H9 (cell line): ENCODE results near the gene OGFOD2. TPM values are rescaled to one million over a fixed set of nuclear protein-coding genes. Genes with fewer than 3 reads are reported as not detected.

Experiments used
- DNase-seq: peaks from one replicate; pipeline ENCODE4 v3.0.0-alpha.2; 2017
- H2AFZ ChIP-seq: one replicate; pipeline ENCODE4 v1.6.1; 2013; ENCODE audit warnings: mild to moderate bottlenecking, low read length, control low read depth, moderate library complexity
- H2AK5ac ChIP-seq: 2 replicates; pipeline ENCODE4 v1.6.1; 2013; ENCODE audit warnings: low read length, control low read depth, mixed read lengths; ENCODE audit not compliant: insufficient read length
- H2BK120ac ChIP-seq: one replicate; pipeline ENCODE4 v1.6.1; 2013; ENCODE audit warnings: low read depth, mild to moderate bottlenecking, low read length, control low read depth, inconsistent platforms; ENCODE audit not compliant: poor library complexity, severe bottlenecking
- H2BK12ac ChIP-seq: 2 replicates; pipeline ENCODE4 v1.6.1; 2013; ENCODE audit warnings: low read length, control low read depth, mixed read lengths, low read depth; ENCODE audit not compliant: insufficient read length
- H2BK15ac ChIP-seq: 2 replicates; pipeline ENCODE4 v1.6.1; 2013; ENCODE audit warnings: low read depth, low read length, control low read depth
- H2BK20ac ChIP-seq: one replicate; pipeline ENCODE4 v1.6.1; 2013; ENCODE audit warnings: low read depth, mild to moderate bottlenecking, low read length, control low read depth, inconsistent platforms; ENCODE audit not compliant: poor library complexity, severe bottlenecking
- H2BK5ac ChIP-seq: 2 replicates; pipeline ENCODE4 v1.6.1; 2013; ENCODE audit warnings: low read length, control low read depth, mixed read lengths; ENCODE audit not compliant: insufficient read length
- H3K14ac ChIP-seq: 2 replicates; pipeline ENCODE4 v1.6.1; 2013; ENCODE audit warnings: low read length, control low read depth; ENCODE audit not compliant: insufficient read depth
- H3K18ac ChIP-seq: 2 replicates; pipeline ENCODE4 v1.6.1; 2013; ENCODE audit warnings: low read depth, mild to moderate bottlenecking, mixed read lengths, low read length, control low read depth; ENCODE audit not compliant: insufficient read length
- H3K23ac ChIP-seq: 2 replicates; pipeline ENCODE4 v1.6.1; 2013; ENCODE audit warnings: low read length, control low read depth, mixed read lengths, low read depth; ENCODE audit not compliant: insufficient read length
- H3K23me2 ChIP-seq: 2 replicates; pipeline ENCODE4 v1.6.1; 2013; ENCODE audit warnings: low read depth, mild to moderate bottlenecking, mixed read lengths, low read length, control low read depth; ENCODE audit not compliant: insufficient read length, poor library complexity, severe bottlenecking
- H3K27ac ChIP-seq: 2 replicates; pipeline ENCODE4 v1.5.1; 2013; ENCODE audit warnings: low read length, control low read depth, mixed read lengths, low read depth; ENCODE audit not compliant: insufficient read length
- H3K27me3 ChIP-seq: 2 replicates; pipeline ENCODE4 v1.6.1; 2013; ENCODE audit warnings: low read length, control low read depth, inconsistent platforms; ENCODE audit not compliant: insufficient read depth
- H3K4ac ChIP-seq: 2 replicates; pipeline ENCODE4 v1.6.1; 2013; ENCODE audit warnings: low read depth, mild to moderate bottlenecking, control low read depth, inconsistent platforms, low read length, moderate library complexity
- H3K4me1 ChIP-seq: 2 replicates; pipeline ENCODE4 v1.6.1; 2013; ENCODE audit warnings: low read length, control low read depth, inconsistent platforms; ENCODE audit not compliant: insufficient read depth
- H3K4me2 ChIP-seq: 2 replicates; pipeline ENCODE4 v1.6.1; 2013; ENCODE audit warnings: low read length, control low read depth, mixed read lengths; ENCODE audit not compliant: insufficient read length, insufficient read depth
- H3K56ac ChIP-seq: 2 replicates; pipeline ENCODE4 v1.6.1; 2013; ENCODE audit warnings: low read depth, mild to moderate bottlenecking, mixed read lengths, low read length, control low read depth; ENCODE audit not compliant: insufficient read length
- H3K79me1 ChIP-seq: 2 replicates; pipeline ENCODE4 v1.6.1; 2013; ENCODE audit warnings: low read depth, mild to moderate bottlenecking, moderate library complexity, low read length, control low read depth, inconsistent platforms; ENCODE audit not compliant: insufficient read depth, poor library complexity, severe bottlenecking
- H3K79me2 ChIP-seq: 2 replicates; pipeline ENCODE4 v1.6.1; 2013; ENCODE audit warnings: low read length, control low read depth, inconsistent platforms; ENCODE audit not compliant: insufficient read depth
- H3K9ac ChIP-seq: 2 replicates; pipeline ENCODE4 v1.6.1; 2013; ENCODE audit warnings: low read length, control low read depth, mixed read lengths; ENCODE audit not compliant: insufficient read length; ENCODE audit errors: extremely low read depth
- H3K9me3 ChIP-seq: one replicate; pipeline ENCODE4 v1.6.1; 2013; ENCODE audit warnings: low read depth, low read length, inconsistent platforms; ENCODE audit not compliant: control insufficient read depth
- H3T11ph ChIP-seq: one replicate; pipeline ENCODE4 v1.6.1; 2013; ENCODE audit warnings: mild to moderate bottlenecking, low read length, control low read depth, inconsistent platforms
- H4K20me1 ChIP-seq: one replicate; pipeline ENCODE4 v1.6.1; 2013; ENCODE audit not compliant: control insufficient read depth, insufficient read length, insufficient read depth
- H4K5ac ChIP-seq: 2 replicates; pipeline ENCODE4 v1.6.1; 2013; ENCODE audit warnings: low read depth, mild to moderate bottlenecking, mixed read lengths, low read length, control low read depth; ENCODE audit not compliant: insufficient read length
- H4K8ac ChIP-seq: replicated peaks from 2 replicates; pipeline ENCODE4 v1.6.1; 2013; ENCODE audit warnings: low read length, control low read depth, mixed read lengths, low read depth; ENCODE audit not compliant: insufficient read length
- H4K91ac ChIP-seq: 2 replicates; pipeline ENCODE4 v1.6.1; 2013; ENCODE audit warnings: low read depth, mild to moderate bottlenecking, moderate library complexity, mixed read lengths, low read length, control low read depth; ENCODE audit not compliant: insufficient read length
- H3K27ac Mint-ChIP-seq, 3 experiments: 2 replicates in 2 of 3; 3 replicates in 1 of 3; pipeline ENCODE4 v1.8.0; 2020 to 2021; ENCODE audit warnings: mixed read lengths in 3 of 3, mild to moderate bottlenecking in 1 of 3, moderate library complexity in 1 of 3
- H3K27me3 Mint-ChIP-seq: 2 replicates; pipeline ENCODE4 v1.8.0; 2021; ENCODE audit warnings: low read depth, mild to moderate bottlenecking, moderate library complexity, mixed read lengths
- H3K36me3 Mint-ChIP-seq, 3 experiments: 2 replicates in 2 of 3; 3 replicates in 1 of 3; pipeline ENCODE4 v1.8.0; 2020 to 2021; ENCODE audit warnings: low read depth in 3 of 3, mixed read lengths in 3 of 3; ENCODE audit not compliant: insufficient read depth in 1 of 3
- H3K4me1 Mint-ChIP-seq, 2 experiments: 2 replicates each; pipeline ENCODE4 v1.8.0; 2020; ENCODE audit warnings: mixed read lengths in 2 of 2
- H3K4me3 Mint-ChIP-seq, 2 experiments: 2 replicates in 1 of 2; 3 replicates in 1 of 2; pipeline ENCODE4 v1.8.0; 2020 to 2021; ENCODE audit warnings: mild to moderate bottlenecking in 2 of 2, mixed read lengths in 2 of 2, moderate library complexity in 1 of 2
- H3K9me3 Mint-ChIP-seq, 2 experiments: 2 replicates in 1 of 2; 3 replicates in 1 of 2; pipeline ENCODE4 v1.8.0; 2020; ENCODE audit warnings: mild to moderate bottlenecking in 2 of 2, mixed read lengths in 2 of 2, moderate library complexity in 1 of 2
- WGBS: extraction: QIAGEN DNeasy Blood & Tissue Kit; methylation state at CpG from one replicate; pipeline ENCODE4 v1.1.7; 2013; ENCODE audit warnings: missing lambda C conversion rate, low lambda C conversion rate, mixed read lengths; ENCODE audit not compliant: insufficient read length; ENCODE audit errors: extremely low coverage; 5-methylcytosine and 5-hydroxymethylcytosine counted together
- total RNA-seq: library from RNA; stranded (reverse); gene quantifications from 2 replicates; pipeline ENCODE4 v1.2.1, GENCODE V29; 2021
- TF ChIP-seq, protein P1 (sequence below): fragments of 200-600 bp; sonication (generic); conservative IDR thresholded peaks from 3 replicates; pipeline ENCODE4 v1.8.0; 2021; ENCODE audit warnings: antibody characterized with exemption, mild to moderate bottlenecking

Gene OGFOD2
- total RNA-seq, 1 experiment from 2014 or later = 14.7 TPM

DNA sequence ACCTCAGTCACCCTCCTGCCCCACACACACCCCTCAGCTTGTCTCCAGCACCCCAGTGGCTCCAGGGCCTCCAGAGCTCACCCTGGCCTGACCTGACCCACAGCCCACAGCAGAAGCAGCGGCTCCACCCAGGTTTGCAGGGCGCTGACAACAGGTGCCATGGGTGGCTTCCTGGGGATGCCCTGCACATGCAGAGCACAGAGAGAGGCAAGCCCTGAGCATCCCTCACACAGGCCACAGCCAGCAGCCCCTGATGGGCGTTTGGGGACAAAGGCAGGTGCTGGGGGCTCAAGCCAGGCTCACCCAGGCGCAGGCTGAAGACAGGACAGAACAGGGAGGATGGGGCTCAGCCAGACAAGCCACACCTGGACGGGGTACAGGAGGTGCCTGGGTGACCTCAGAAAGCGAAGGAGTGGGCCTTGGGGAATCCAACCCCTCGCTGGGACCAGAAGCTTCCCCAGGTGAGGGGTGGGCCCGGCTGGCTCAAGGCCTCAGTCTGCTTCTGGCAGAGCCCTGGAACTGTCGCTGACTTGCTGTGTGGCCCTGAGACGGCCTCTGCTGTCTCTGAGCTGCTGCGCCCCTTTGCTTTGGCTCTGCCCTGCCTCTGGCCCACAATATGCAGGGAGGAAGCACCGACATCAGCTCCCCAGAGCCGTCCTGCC, 16.0 kb downstream of the OGFOD2 start:
- H3K27me3 Mint-ChIP-seq = no peaks in the 10 kb centered on the region; the same call in none of the 2 replicates
- WGBS = no CpG with 5 or more reads among the region's 13 CpGs

More for the DNA sequence above, 16.0 kb downstream of the OGFOD2 start:
- Histone ChIP-seq H3K23ac (no peak overlapping the region), H3K27me3 (no peaks in the 10 kb centered on the region), H3K56ac (no peak overlapping the region), H2BK12ac (no peak overlapping the region), H3K4me1 (no peaks in the 10 kb centered on the region), H2BK120ac (no peak overlapping the region), H2AK5ac (no peak overlapping the region), H3K4ac (no peak overlapping the region), H3K23me2 (no peaks in the 10 kb centered on the region), H4K8ac (no peak overlapping the region), H4K91ac (no peak overlapping the region), H3K14ac (no peak overlapping the region; the same call in 1 of the 2 replicates), H2BK20ac (no peak overlapping the region), H4K5ac (no peak overlapping the region), H3K79me2 (no peaks in the 10 kb centered on the region), H2BK5ac (no peak overlapping the region), H3K4me2 (no peak overlapping the region), H2AFZ (no peak overlapping the region), H3T11ph (no peak overlapping the region), H3K9me3 (no peaks in the 10 kb centered on the region), H3K79me1 (no peaks in the 10 kb centered on the region), H3K9ac (no peak overlapping the region), H4K20me1 (no peaks in the 10 kb centered on the region), H3K18ac (no peak overlapping the region), H2BK15ac (no peak overlapping the region), H3K27ac (no peak overlapping the region)
- Mint-ChIP-seq H3K4me3 (no peak overlapping the region), H3K36me3 (no peaks in the 10 kb centered on the region), H3K27ac (no peak overlapping the region), H3K9me3 (no peaks in the 10 kb centered on the region), H3K4me1 (0 out of 4 replicates have a peak, but pooled peaks cover 0 to 5% of the 10 kb centered on the region in 2 experiments)
- TF ChIP-seq, protein P1, sequence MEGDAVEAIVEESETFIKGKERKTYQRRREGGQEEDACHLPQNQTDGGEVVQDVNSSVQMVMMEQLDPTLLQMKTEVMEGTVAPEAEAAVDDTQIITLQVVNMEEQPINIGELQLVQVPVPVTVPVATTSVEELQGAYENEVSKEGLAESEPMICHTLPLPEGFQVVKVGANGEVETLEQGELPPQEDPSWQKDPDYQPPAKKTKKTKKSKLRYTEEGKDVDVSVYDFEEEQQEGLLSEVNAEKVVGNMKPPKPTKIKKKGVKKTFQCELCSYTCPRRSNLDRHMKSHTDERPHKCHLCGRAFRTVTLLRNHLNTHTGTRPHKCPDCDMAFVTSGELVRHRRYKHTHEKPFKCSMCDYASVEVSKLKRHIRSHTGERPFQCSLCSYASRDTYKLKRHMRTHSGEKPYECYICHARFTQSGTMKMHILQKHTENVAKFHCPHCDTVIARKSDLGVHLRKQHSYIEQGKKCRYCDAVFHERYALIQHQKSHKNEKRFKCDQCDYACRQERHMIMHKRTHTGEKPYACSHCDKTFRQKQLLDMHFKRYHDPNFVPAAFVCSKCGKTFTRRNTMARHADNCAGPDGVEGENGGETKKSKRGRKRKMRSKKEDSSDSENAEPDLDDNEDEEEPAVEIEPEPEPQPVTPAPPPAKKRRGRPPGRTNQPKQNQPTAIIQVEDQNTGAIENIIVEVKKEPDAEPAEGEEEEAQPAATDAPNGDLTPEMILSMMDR = no peak
- DNase-seq = no peak
